ENCODE results near the gene NLGN1.

The NLGN1 gene

GRCh38 chr3:173750095-173750494 is 352.6 kb downstream of the NLGN1 start:
- no peaks in the 10 kb centered on the region for H3K9me3 Mint-ChIP-seq
- no peaks in the 10 kb centered on the region for H3K36me3 Mint-ChIP-seq (ENCODE audit: low read depth)
- H3K4me1 Mint-ChIP-seq, result no peaks in the 10 kb centered on the region
- no peak overlapping the region for H3K4me3 Mint-ChIP-seq
- no peaks in the 10 kb centered on the region for H3K27me3 Mint-ChIP-seq (ENCODE audit: low read depth)
- TF ChIP-seq CTCF (IDR thresholded peaks at IDR 0.05; ENCODE audit: unreplicated experiment in 3 of 3), result no peak
- no peak overlapping the region for H3K27ac Mint-ChIP-seq

DNA sequence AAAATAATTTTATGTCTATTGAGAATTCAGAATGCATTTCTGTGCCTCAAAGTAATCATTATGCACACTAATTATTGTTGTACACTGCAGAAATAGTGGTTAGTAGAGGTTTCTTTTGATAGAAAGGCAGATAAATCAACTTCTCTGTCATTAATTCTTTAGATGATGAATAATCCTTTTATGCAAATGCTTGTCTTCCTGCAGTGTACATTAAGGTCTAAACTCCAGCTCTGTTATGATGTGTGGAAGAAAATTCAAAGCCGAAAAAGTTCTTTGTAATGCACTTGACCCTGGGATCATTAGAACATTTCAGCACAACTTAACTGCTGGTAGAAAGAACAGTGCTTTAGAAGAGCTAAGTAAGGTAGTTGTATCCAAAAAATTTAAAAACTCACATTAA is 353.0 kb downstream of the NLGN1 start:
- TF ChIP-seq CTCF (IDR thresholded peaks at IDR 0.05; ENCODE audit: unreplicated experiment in 3 of 3), result no peak
- Mint-ChIP-seq H3K36me3 (ENCODE audit: low read depth) (no peaks in the 10 kb centered on the region), H3K4me1 (no peaks in the 10 kb centered on the region), H3K4me3 (no peak overlapping the region), H3K27ac (no peak overlapping the region), H3K9me3 (no peaks in the 10 kb centered on the region), H3K27me3 (ENCODE audit: low read depth) (no peaks in the 10 kb centered on the region)

GRCh38 chr3:173753593-173753992 is 356.0 kb downstream of the NLGN1 start:
- H3K27me3 Mint-ChIP-seq (ENCODE audit: low read depth), result no peaks in the 10 kb centered on the region
- no peak for TF ChIP-seq CTCF (IDR thresholded peaks at IDR 0.05; ENCODE audit: unreplicated experiment in 3 of 3)
- H3K9me3 Mint-ChIP-seq, result no peaks in the 10 kb centered on the region
- no peaks in the 10 kb centered on the region for H3K36me3 Mint-ChIP-seq (ENCODE audit: low read depth)
- H3K27ac Mint-ChIP-seq, result no peak overlapping the region
- no peaks in the 10 kb centered on the region for H3K4me1 Mint-ChIP-seq
- H3K4me3 Mint-ChIP-seq, result no peak overlapping the region

GRCh38 chr3:173755161-173755560 is 357.6 kb downstream of the NLGN1 start:
- Mint-ChIP-seq H3K4me1 (no peaks in the 10 kb centered on the region), H3K27ac (no peak overlapping the region), H3K36me3 (ENCODE audit: low read depth) (no peaks in the 10 kb centered on the region), H3K27me3 (ENCODE audit: low read depth) (no peaks in the 10 kb centered on the region), H3K4me3 (no peak overlapping the region), H3K9me3 (no peaks in the 10 kb centered on the region)
- TF ChIP-seq CTCF (IDR thresholded peaks at IDR 0.05; ENCODE audit: unreplicated experiment in 3 of 3), result no peak

GRCh38 chr3:173761161-173761560 is 363.6 kb downstream of the NLGN1 start:
- Mint-ChIP-seq H3K4me1 (no peaks in the 10 kb centered on the region), H3K27ac (no peak overlapping the region), H3K9me3 (no peaks in the 10 kb centered on the region), H3K27me3 (ENCODE audit: low read depth) (no peaks in the 10 kb centered on the region), H3K4me3 (no peak overlapping the region), H3K36me3 (ENCODE audit: low read depth) (no peaks in the 10 kb centered on the region)
- no peak for TF ChIP-seq CTCF (IDR thresholded peaks at IDR 0.05; ENCODE audit: unreplicated experiment in 3 of 3)

DNA sequence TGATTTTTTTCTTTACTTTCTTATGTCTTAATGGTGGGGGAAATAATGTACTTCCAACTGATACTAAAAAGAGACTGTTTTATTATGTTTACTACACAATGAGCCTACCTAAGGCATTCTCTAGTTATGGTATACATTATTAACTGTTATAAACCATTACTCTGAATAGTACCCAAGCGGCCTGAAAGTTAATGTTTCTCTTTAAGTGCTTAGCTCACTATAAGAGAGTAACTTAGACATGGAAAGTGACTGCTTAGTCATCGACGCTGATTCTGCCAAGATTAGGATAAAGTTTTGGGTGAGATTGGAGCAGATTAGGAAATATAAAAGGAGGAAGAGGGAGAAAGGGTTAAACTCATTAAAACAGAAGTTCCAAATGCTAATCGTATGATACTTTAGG is 365.0 kb downstream of the NLGN1 start:
- Mint-ChIP-seq H3K4me3 (no peak overlapping the region), H3K27me3 (ENCODE audit: low read depth) (no peaks in the 10 kb centered on the region), H3K36me3 (ENCODE audit: low read depth) (no peaks in the 10 kb centered on the region), H3K9me3 (no peaks in the 10 kb centered on the region), H3K4me1 (no peaks in the 10 kb centered on the region), H3K27ac (peak overlapping the region in 2 of 3 experiments; percentile 0 to 7)
- TF ChIP-seq CTCF (IDR thresholded peaks at IDR 0.05; ENCODE audit: unreplicated experiment in 3 of 3), result no peak
